Right atrium auricular region (tissue), 2 donors: ENCODE measurements around the gene KCNA10. TPM values are rescaled to one million over a fixed set of nuclear protein-coding genes. Genes with fewer than 3 reads are reported as not detected.

Experiments used
- DNase-seq: peaks from one replicate; pipeline ENCODE4 v3.0.0-alpha.2; 2019; ENCODE audit warnings: low spot score
- H3K27ac ChIP-seq, 2 donors: fragments of 200-600 bp; sonication (generic); 1 replicate in 1 of 2; 2 replicates in 1 of 2; pipeline ENCODE4 v1.5.1; 2016 to 2019
- H3K27me3 ChIP-seq, 2 donors: fragments of 200-600 bp; sonication (generic); one replicate each; pipeline versions ENCODE4 v1.5.1 to v1.6.0; 2017 to 2019
- H3K36me3 ChIP-seq: fragments of 200-600 bp; sonication (generic); one replicate; pipeline ENCODE4 v1.5.1; 2016
- H3K4me1 ChIP-seq, 2 donors: fragments of 200-600 bp; sonication (generic); one replicate each; pipeline versions ENCODE4 v1.5.1 to v1.6.0; 2017 to 2019
- H3K4me3 ChIP-seq, 2 donors: fragments of 200-600 bp; sonication (generic); 1 replicate in 1 of 2; 2 replicates in 1 of 2; pipeline ENCODE4 v1.5.1; 2017 to 2019; ENCODE audit warnings: mild to moderate bottlenecking in 1 of 2, moderate library complexity in 1 of 2
- H3K9me3 ChIP-seq, 2 donors: fragments of 200-600 bp; sonication (generic); one replicate each; pipeline ENCODE4 v1.5.1; 2019
- total RNA-seq, 2 donors: library from RNA; depleted of rRNA; stranded (reverse); fragments of >200 nt; gene quantifications; one replicate each; pipeline ENCODE4 v1.1.0, GENCODE V29; 2016
- TF ChIP-seq, protein P1 (sequence below), 2 donors: fragments of 200-600 bp; sonication (generic); IDR thresholded peaks; one replicate each; pipeline ENCODE4 v1.5.1; 2019; ENCODE audit warnings: antibody characterized with exemption in 2 of 2

KCNA10 gene
- total RNA-seq, 2 donors from 2014 or later = not detected

DNA sequence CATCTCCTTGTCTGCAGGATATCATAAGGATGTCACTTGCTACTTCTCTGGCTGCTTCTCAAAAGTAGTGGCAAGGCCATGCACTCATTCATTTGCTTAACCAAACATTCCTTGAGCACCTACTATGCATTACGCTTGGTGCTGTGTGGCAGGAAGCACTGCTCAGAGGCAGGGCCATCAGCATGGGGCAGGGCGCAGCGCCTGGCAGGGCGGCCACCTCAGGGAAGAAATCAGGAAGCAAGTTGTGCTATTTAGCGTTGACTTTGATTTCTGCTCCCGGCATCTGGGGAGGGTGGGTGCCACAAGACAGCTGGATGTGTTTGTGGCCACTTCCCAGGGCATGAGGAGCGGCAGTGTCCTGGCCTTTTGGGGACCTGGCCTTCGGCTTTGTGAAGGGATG is 40.1 kb downstream of the KCNA10 start:
- no peaks in the 10 kb centered on the region for H3K27me3 ChIP-seq
- no peak overlapping the region for H3K4me3 ChIP-seq
- H3K36me3 ChIP-seq = no peaks in the 10 kb centered on the region
- peaks cover 0 to 12% of the 10 kb centered on the region in 2 donors for H3K4me1 ChIP-seq
- TF ChIP-seq, protein P1, sequence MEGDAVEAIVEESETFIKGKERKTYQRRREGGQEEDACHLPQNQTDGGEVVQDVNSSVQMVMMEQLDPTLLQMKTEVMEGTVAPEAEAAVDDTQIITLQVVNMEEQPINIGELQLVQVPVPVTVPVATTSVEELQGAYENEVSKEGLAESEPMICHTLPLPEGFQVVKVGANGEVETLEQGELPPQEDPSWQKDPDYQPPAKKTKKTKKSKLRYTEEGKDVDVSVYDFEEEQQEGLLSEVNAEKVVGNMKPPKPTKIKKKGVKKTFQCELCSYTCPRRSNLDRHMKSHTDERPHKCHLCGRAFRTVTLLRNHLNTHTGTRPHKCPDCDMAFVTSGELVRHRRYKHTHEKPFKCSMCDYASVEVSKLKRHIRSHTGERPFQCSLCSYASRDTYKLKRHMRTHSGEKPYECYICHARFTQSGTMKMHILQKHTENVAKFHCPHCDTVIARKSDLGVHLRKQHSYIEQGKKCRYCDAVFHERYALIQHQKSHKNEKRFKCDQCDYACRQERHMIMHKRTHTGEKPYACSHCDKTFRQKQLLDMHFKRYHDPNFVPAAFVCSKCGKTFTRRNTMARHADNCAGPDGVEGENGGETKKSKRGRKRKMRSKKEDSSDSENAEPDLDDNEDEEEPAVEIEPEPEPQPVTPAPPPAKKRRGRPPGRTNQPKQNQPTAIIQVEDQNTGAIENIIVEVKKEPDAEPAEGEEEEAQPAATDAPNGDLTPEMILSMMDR (IDR thresholded peaks at IDR 0.05) = no peak
- H3K9me3 ChIP-seq = no peaks in the 10 kb centered on the region
- H3K27ac ChIP-seq = no peak overlapping the region
- no peak for DNase-seq

DNA sequence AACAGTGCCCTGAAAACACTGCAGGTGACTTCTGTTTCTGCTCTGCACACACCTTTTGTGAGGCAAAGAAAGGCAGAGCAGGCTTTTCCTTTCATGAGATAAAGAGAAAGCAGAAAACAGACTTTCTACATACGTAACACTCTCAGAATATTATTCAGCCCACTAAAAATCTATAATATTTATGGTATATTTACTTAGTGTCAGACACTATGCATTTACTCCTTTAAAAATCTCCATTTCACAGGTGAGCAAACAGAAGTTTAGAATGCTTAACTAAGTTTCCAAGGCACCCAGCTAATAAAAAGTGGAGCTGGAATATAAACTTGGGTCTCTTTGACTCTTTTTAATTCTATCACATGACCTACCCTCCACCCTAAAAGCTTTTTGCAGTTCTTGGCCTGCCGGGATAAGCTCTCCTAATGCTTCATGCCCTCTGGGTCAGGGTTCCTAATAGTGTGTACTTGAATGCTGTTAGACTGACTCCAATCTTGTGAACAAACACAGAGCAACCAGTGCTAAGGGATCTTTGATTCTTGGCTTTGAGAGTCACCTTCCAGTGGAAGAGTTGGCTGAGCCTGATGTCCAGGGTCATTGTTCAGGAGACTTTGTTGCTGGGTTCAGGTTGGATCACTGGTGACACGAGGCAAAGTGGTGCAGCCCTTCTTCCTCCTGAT is 40.9 kb downstream of the KCNA10 start:
- Histone ChIP-seq H3K27me3 (no peaks in the 10 kb centered on the region), H3K4me1 (peaks cover 0 to 12% of the 10 kb centered on the region in 2 donors), H3K36me3 (no peaks in the 10 kb centered on the region), H3K9me3 (no peaks in the 10 kb centered on the region), H3K4me3 (no peak overlapping the region), H3K27ac (no peak overlapping the region)
- no peak for DNase-seq
- TF ChIP-seq, protein P1 (IDR thresholded peaks at IDR 0.05) = no peak

DNA sequence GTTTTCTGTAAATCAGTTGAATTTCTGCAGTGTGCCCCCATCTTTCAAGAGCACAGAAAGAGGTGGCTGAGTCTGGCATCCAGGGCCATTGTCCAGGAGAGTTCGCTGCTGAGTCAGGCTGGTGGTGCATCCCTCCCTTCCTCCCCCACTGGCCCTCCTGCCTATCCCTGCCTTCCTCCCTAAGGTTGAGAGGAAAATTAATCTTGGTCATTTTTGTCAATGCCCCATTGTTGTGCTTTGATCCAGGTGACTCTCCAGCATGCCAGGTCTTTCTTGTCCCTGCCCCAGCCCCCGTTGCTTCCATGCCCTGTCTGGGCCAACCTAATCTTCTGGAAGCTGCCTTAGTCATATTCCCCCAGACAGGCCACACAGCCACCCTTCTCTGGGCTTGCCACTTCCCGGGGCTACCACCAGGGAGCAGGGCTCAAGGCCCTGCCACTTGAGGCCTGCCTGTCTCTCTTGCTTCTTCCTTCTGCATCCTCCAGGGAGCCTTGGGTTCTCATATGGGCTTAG is 41.5 kb downstream of the KCNA10 start:
- Histone ChIP-seq H3K36me3 (no peaks in the 10 kb centered on the region), H3K9me3 (no peaks in the 10 kb centered on the region), H3K4me3 (no peak overlapping the region), H3K27me3 (no peaks in the 10 kb centered on the region), H3K4me1 (peaks cover 0 to 9% of the 10 kb centered on the region in 2 donors), H3K27ac (no peak overlapping the region)
- DNase-seq = no peak
- TF ChIP-seq, protein P1 (IDR thresholded peaks at IDR 0.05) = no peak

DNA sequence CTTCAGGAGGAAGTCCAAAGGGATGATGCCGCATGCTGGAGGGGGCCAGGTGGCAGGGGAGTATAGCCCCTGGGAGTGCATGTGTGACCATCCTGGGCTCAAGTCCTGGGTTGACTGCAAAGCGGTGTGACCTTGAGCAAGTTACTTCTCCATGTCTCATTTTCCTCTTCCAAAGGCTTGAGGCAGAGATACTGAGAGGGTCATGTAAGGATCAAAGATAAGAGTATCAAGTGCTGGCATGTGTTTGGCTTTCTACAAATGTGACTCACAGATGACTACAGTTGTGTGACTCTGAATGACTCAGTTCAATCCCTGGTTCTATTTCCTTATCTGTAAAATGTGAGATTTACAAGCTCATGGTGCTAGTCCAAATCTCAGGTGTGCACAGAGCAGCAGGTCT is 41.9 kb downstream of the KCNA10 start:
- no peaks in the 10 kb centered on the region for H3K27me3 ChIP-seq
- H3K36me3 ChIP-seq = no peaks in the 10 kb centered on the region
- no peak overlapping the region for H3K27ac ChIP-seq
- TF ChIP-seq, protein P1 (IDR thresholded peaks at IDR 0.05) = no peak
- H3K9me3 ChIP-seq = no peaks in the 10 kb centered on the region
- DNase-seq = no peak
- peaks cover 0 to 5% of the 10 kb centered on the region in 2 donors for H3K4me1 ChIP-seq
- H3K4me3 ChIP-seq = no peak overlapping the region

DNA sequence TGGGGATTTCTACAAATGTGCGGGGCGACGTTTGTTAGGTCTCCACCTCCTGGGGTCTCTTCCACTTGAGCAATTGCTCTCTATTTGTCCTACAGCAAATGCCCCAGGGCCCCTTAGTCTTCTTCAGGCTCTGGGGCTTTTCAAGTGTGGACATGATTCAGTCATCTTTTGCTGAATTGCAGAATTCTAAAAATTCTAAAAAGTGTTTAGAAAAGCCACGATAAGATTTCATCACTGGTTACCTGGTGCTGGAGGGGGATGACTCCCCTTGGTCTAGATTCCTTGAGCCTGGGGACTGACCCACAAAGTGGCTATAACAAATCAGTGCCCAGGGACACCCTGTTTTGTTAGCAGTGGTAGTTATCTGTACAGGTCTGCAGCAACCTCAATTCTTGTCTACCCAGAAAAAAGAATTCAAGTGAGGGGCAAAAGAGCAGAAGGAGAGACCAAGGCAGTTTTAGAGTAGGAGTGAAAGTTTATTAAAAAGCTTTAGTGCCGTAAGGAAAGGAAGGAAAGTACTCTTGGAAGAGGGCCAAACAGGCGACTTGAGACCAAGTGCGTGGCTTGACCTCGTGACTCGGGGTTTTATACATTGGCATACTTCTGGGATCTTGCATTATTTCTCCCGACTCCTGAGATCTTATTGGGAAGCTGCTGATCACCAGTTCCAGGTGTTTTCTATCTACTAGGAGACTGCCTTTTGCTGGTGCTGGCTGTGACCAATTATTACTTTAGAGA is 42.8 kb downstream of the KCNA10 start:
- Histone ChIP-seq H3K27me3 (no peaks in the 10 kb centered on the region), H3K4me1 (peaks cover 0 to 3% of the 10 kb centered on the region in 2 donors), H3K4me3 (no peak overlapping the region), H3K27ac (no peak overlapping the region), H3K36me3 (no peaks in the 10 kb centered on the region), H3K9me3 (no peaks in the 10 kb centered on the region)
- no peak for DNase-seq
- TF ChIP-seq, protein P1 (IDR thresholded peaks at IDR 0.05) = no peak
